CD4-positive, alpha-beta T cell (primary cell): ENCODE results near the gene PDGFC. TPM values are rescaled to one million over a fixed set of nuclear protein-coding genes. Genes with fewer than 3 reads are reported as not detected.

Experiments
- ATAC-seq: fragments of 200-7000 bp; cut with Tn5 transposase; one replicate; pipeline ENCODE4 v1.10.0; 2022; ENCODE audit warnings: mild to moderate bottlenecking; ENCODE audit not compliant: poor library complexity
- CTCF ChIA-PET: fragments of 350-600 bp; sonication (Branson Sonifier 250); formaldehyde crosslinking; loops from one replicate; lab custom pipeline; 2021; ENCODE audit warnings: antibody characterized with exemption, inconsistent platforms; lab: Charles Lee
- POLR2A ChIA-PET: fragments of 350-600 bp; sonication (Branson Sonifier 250); formaldehyde crosslinking; loops from one replicate; lab custom pipeline; 2021; ENCODE audit warnings: antibody characterized with exemption, inconsistent platforms; lab: Charles Lee
- DNase-seq, 14 experiments: peaks; one replicate each; pipeline ENCODE4 v3.0.0-alpha.2; 2013 to 2020; ENCODE audit warnings: mixed read lengths in 2 of 14
- H3K27ac ChIP-seq, 2 donors: one replicate each; pipeline versions ENCODE4 v1.5.1 to v1.7.0; 2013; ENCODE audit warnings: low read length in 2 of 2, low read depth in 1 of 2, mild to moderate bottlenecking in 1 of 2
- H3K27me3 ChIP-seq, 2 experiments: 1 replicate in 1 of 2; 2 replicates in 1 of 2; pipeline versions ENCODE4 v1.6.1 to v1.7.0; 2013; ENCODE audit warnings: low read length in 2 of 2, control low read depth in 1 of 2, mild to moderate bottlenecking in 1 of 2, moderate library complexity in 1 of 2; ENCODE audit not compliant: insufficient read depth in 2 of 2, control insufficient read depth in 1 of 2
- H3K36me3 ChIP-seq: one replicate; pipeline ENCODE4 v1.6.1; 2013; ENCODE audit warnings: low read length, control low read depth; ENCODE audit not compliant: insufficient read depth
- H3K4me1 ChIP-seq: one replicate; pipeline ENCODE4 v1.6.1; 2013; ENCODE audit warnings: low read length, control low read depth; ENCODE audit not compliant: insufficient read depth
- H3K4me3 ChIP-seq: one replicate; pipeline ENCODE4 v1.5.1; 2013; ENCODE audit warnings: mild to moderate bottlenecking, low read length, moderate library complexity
- H3K9me3 ChIP-seq, 2 experiments: 1 replicate in 1 of 2; 2 replicates in 1 of 2; pipeline versions ENCODE4 v1.6.1 to v1.7.0; 2013; ENCODE audit warnings: low read length in 2 of 2, mild to moderate bottlenecking in 2 of 2, control low read depth in 1 of 2, moderate library complexity in 1 of 2; ENCODE audit not compliant: control insufficient read depth in 1 of 2, insufficient read depth in 1 of 2
- H3K27ac Mint-ChIP-seq: one replicate; pipeline ENCODE4 v1.8.0; 2020; ENCODE audit warnings: mixed read lengths
- H3K27me3 Mint-ChIP-seq: one replicate; pipeline ENCODE4 v1.8.0; 2021; ENCODE audit warnings: mixed read lengths
- H3K36me3 Mint-ChIP-seq: one replicate; pipeline ENCODE4 v1.8.0; 2021; ENCODE audit warnings: low read depth, mixed read lengths
- H3K4me1 Mint-ChIP-seq: one replicate; pipeline ENCODE4 v1.8.0; 2021; ENCODE audit warnings: low read depth, mixed read lengths
- H3K4me3 Mint-ChIP-seq: one replicate; pipeline ENCODE4 v1.8.0; 2020; ENCODE audit warnings: mild to moderate bottlenecking, mixed read lengths
- H3K9me3 Mint-ChIP-seq: one replicate; pipeline ENCODE4 v1.8.0; 2020; ENCODE audit warnings: mixed read lengths
- CTCF ChIP-seq: fragments of 200-600 bp; IDR thresholded peaks from one replicate; pipeline ENCODE4 v1.8.0; 2022; ENCODE audit warnings: antibody characterized with exemption, mild to moderate bottlenecking
- intact Hi-C, 2 experiments: fragments of 100-400 bp; cut with DNase I in 1 of 2; cut with micrococcal nuclease in 1 of 2; formaldehyde crosslinking; loops; one replicate each; pipeline versions ENCODE4 v1.15.1 to v1.9.0; 2023 to 2025; cut with DNase I, micrococcal nuclease
- total RNA-seq, 174 experiments: library from RNA in 2 of 174; stranded (reverse) in 2 of 174; gene quantifications; one replicate each; pipeline ENCODE4 v1.2.3 and lab custom pipeline; 2021 to 2026

PDGFC gene
- total RNA-seq, 2 experiments from 2014 or later, result not detected

GRCh38 chr4:156875704-156876103, 95.9 kb downstream of the PDGFC start:
- no peaks in the 10 kb centered on the region for H3K9me3 Mint-ChIP-seq
- intact Hi-C loops, result no loop called here
- CTCF ChIA-PET, result no interaction called here
- TF ChIP-seq CTCF, result no peak
- no peak overlapping the region for H3K27ac Mint-ChIP-seq
- H3K27me3 Mint-ChIP-seq, result no peaks in the 10 kb centered on the region
- H3K4me1 ChIP-seq, result no peaks in the 10 kb centered on the region
- no peak overlapping the region for H3K4me3 ChIP-seq
- H3K36me3 ChIP-seq, result no peaks in the 10 kb centered on the region
- no peaks in the 10 kb centered on the region for H3K36me3 Mint-ChIP-seq
- no peaks in the 10 kb centered on the region for H3K4me1 Mint-ChIP-seq
- ATAC-seq (no peak), DNase-seq (no peak)
- no peak overlapping the region for H3K27ac ChIP-seq
- no peak overlapping the region for H3K4me3 Mint-ChIP-seq
- H3K9me3 ChIP-seq, result peaks cover 0 to 3% of the 10 kb centered on the region in 2 experiments
- POLR2A ChIA-PET, result no interaction called here
- H3K27me3 ChIP-seq, result no peaks in the 10 kb centered on the region

- Mint-ChIP-seq H3K4me1 (no peaks in the 10 kb centered on the region), H3K9me3 (no peaks in the 10 kb centered on the region), H3K36me3 (no peaks in the 10 kb centered on the region), H3K27ac (no peak overlapping the region), H3K27me3 (no peaks in the 10 kb centered on the region), H3K4me3 (no peak overlapping the region)
- intact Hi-C loops, result no loop called here
- Histone ChIP-seq H3K27me3 (no peaks in the 10 kb centered on the region), H3K4me3 (no peak overlapping the region), H3K27ac (no peak overlapping the region), H3K36me3 (no peaks in the 10 kb centered on the region), H3K4me1 (no peaks in the 10 kb centered on the region), H3K9me3 (peaks cover 0 to 3% of the 10 kb centered on the region in 2 experiments)
- ATAC-seq (no peak), DNase-seq (no peak)
- ChIA-PET POLR2A (no interaction called here), CTCF (no interaction called here)
- no peak for TF ChIP-seq CTCF
These were observed 96.5 kb downstream of the PDGFC start for GRCh38 chr4:156875055-156875454.

- Mint-ChIP-seq H3K4me3 (no peak overlapping the region), H3K27me3 (no peaks in the 10 kb centered on the region), H3K36me3 (no peaks in the 10 kb centered on the region), H3K4me1 (no peaks in the 10 kb centered on the region), H3K9me3 (no peaks in the 10 kb centered on the region), H3K27ac (no peak overlapping the region)
- intact Hi-C loops, result no loop called here
- Histone ChIP-seq H3K27me3 (no peaks in the 10 kb centered on the region), H3K27ac (no peak overlapping the region), H3K4me1 (no peaks in the 10 kb centered on the region), H3K36me3 (no peaks in the 10 kb centered on the region), H3K4me3 (no peak overlapping the region), H3K9me3 (peaks cover 0 to 3% of the 10 kb centered on the region in 2 experiments)
- no peak for TF ChIP-seq CTCF
- POLR2A ChIA-PET, result no interaction called here
- no peak for ATAC-seq
- DNase-seq, result no peak
- CTCF ChIA-PET, result no interaction called here
These were observed 97.8 kb downstream of the PDGFC start for GRCh38 chr4:156873799-156874198.
